Gastroesophageal sphincter (tissue), 4 donors: ENCODE results near the gene HCFC1. TPM values are rescaled to one million over a fixed set of nuclear protein-coding genes. Genes with fewer than 3 reads are reported as not detected.

Experiments
- ATAC-seq: fragments of 150-250 bp; one replicate; pipeline ENCODE4 v1.9.1; 2016; ENCODE audit warnings: mild to moderate bottlenecking, moderate library complexity
- H3K27ac ChIP-seq, 4 donors: fragments of 200-600 bp; sonication (generic) in 3 of 4; 1 replicate in 3 of 4; 2 replicates in 1 of 4; pipeline ENCODE4 v1.5.1; 2016 to 2019
- H3K27me3 ChIP-seq: fragments of 200-600 bp; sonication (generic); one replicate; pipeline ENCODE4 v1.5.1; 2019
- H3K36me3 ChIP-seq, 2 donors: fragments of 200-600 bp; sonication (generic); one replicate each; pipeline ENCODE4 v1.5.1; 2019; ENCODE audit warnings: control low read depth in 1 of 2
- H3K4me1 ChIP-seq, 3 donors: fragments of 200-600 bp; sonication (generic); 1 replicate in 2 of 3; 2 replicates in 1 of 3; pipeline ENCODE4 v1.5.1; 2016 to 2019; ENCODE audit warnings: control low read depth in 2 of 3
- H3K4me3 ChIP-seq, 2 donors: fragments of 200-600 bp; sonication (generic); one replicate each; pipeline ENCODE4 v1.5.1; 2019; ENCODE audit warnings: mild to moderate bottlenecking in 1 of 2, moderate library complexity in 1 of 2
- H3K9me3 ChIP-seq, 3 donors: fragments of 200-600 bp; sonication (generic); one replicate each; pipeline ENCODE4 v1.5.1; 2017 to 2019; ENCODE audit warnings: control low read depth in 2 of 3
- CTCF ChIP-seq, 4 experiments: fragments of 200-600 bp in 2 of 4; fragments of 450-650 bp in 2 of 4; sonication (generic) in 1 of 4; IDR thresholded peaks; one replicate each; pipeline ENCODE4 v1.5.1; 2017 to 2019; ENCODE audit warnings: antibody characterized with exemption in 4 of 4, mild to moderate bottlenecking in 2 of 4, moderate library complexity in 2 of 4
- EP300 ChIP-seq: sonication (generic); formaldehyde crosslinking; IDR thresholded peaks from one replicate; pipeline ENCODE4 v1.6.1; 2017; ENCODE audit warnings: antibody characterized with exemption, mild to moderate bottlenecking
- POLR2A ChIP-seq, 2 donors: fragments of 450-650 bp; IDR thresholded peaks; one replicate each; pipeline ENCODE4 v1.6.1; 2017; ENCODE audit warnings: antibody characterized with exemption in 2 of 2, mild to moderate bottlenecking in 2 of 2, moderate library complexity in 1 of 2
- POLR2AphosphoS5 ChIP-seq: sonication (generic); formaldehyde crosslinking; IDR thresholded peaks from one replicate; pipeline ENCODE4 v1.6.1; 2017; ENCODE audit warnings: antibody characterized with exemption
- WGBS, 2 donors: methylation state at CpG; one replicate each; pipeline ENCODE4 v1.1.5; 2018; ENCODE audit warnings: low coverage in 1 of 2; 5-methylcytosine and 5-hydroxymethylcytosine counted together
- small RNA-seq, 4 donors: library from RNA; depleted of rRNA; stranded (forward); fragments of <200 nt; gene quantifications; one replicate each; pipeline ENCODE3, GENCODE V24; 2016
- total RNA-seq, 4 donors: library from RNA; depleted of rRNA; stranded (reverse); fragments of >200 nt; gene quantifications; one replicate each; pipeline ENCODE4 v1.1.0, GENCODE V29; 2016

HCFC1 gene
- total RNA-seq, 4 donors from 2014 or later: 32.9 to 94.4 (median 43.1) TPM

- no peak for TF ChIP-seq CTCF (IDR thresholded peaks at IDR 0.05)
- TF ChIP-seq POLR2AphosphoS5: no peak
- TF ChIP-seq EP300: no peak
- no peak for TF ChIP-seq POLR2A (IDR thresholded peaks at IDR 0.05)
Observed at GRCh38 chrX:153902385-153902784, 69.2 kb downstream of the HCFC1 start.

GRCh38 chrX:153901753-153902140 is 69.9 kb downstream of the HCFC1 start:
- TF ChIP-seq POLR2AphosphoS5 (no peak), CTCF (IDR thresholded peaks at IDR 0.05) (no peak), EP300 (no peak), POLR2A (IDR thresholded peaks at IDR 0.05) (no peak)
- no peak for ATAC-seq
- Histone ChIP-seq H3K27me3 (no peaks in the 10 kb centered on the region), H3K4me3 (no peak overlapping the region), H3K4me1 (peaks cover 0 to 43% (median 3%) of the 10 kb centered on the region in 3 donors), H3K36me3 (no peaks in the 10 kb centered on the region), H3K9me3 (no peaks in the 10 kb centered on the region), H3K27ac (peak overlapping the region in 2 of 4 donors; percentile 44 to 52)
- WGBS, 2 donors: 63 to 67% methylated on average over 6 to 8 of the region's 8 CpGs

More at GRCh38 chrX:153902385-153902784, 69.2 kb downstream of the HCFC1 start:
- H3K36me3 ChIP-seq: no peaks in the 10 kb centered on the region
- no peaks in the 10 kb centered on the region for H3K27me3 ChIP-seq
- H3K4me1 ChIP-seq: peaks cover 0 to 43% (median 3%) of the 10 kb centered on the region in 3 donors
- no peak for ATAC-seq
- H3K27ac ChIP-seq: no peak overlapping the region
- no peaks in the 10 kb centered on the region for H3K9me3 ChIP-seq
- no peak overlapping the region for H3K4me3 ChIP-seq
- no CpG with 5 or more reads among the region's 10 CpGs for WGBS, 2 donors

- TF ChIP-seq EP300: no peak
- TF ChIP-seq CTCF (IDR thresholded peaks at IDR 0.05): no peak
- Histone ChIP-seq H3K27ac (peak overlapping the region in 2 of 4 donors; percentile 44 to 52), H3K4me1 (peaks cover 0 to 43% (median 3%) of the 10 kb centered on the region in 3 donors), H3K36me3 (no peaks in the 10 kb centered on the region), H3K4me3 (no peak overlapping the region), H3K9me3 (no peaks in the 10 kb centered on the region), H3K27me3 (no peaks in the 10 kb centered on the region)
- ATAC-seq: peak; percentile 80
- WGBS, 2 donors: 32 to 58% methylated on average over 10 to 15 of the region's 26 CpGs
Observed at GRCh38 chrX:153900831-153901752, 70.5 kb downstream of the HCFC1 start.

- H3K36me3 ChIP-seq: no peaks in the 10 kb centered on the region
- no peak overlapping the region for H3K27ac ChIP-seq
- ATAC-seq: no peak
- H3K27me3 ChIP-seq: no peaks in the 10 kb centered on the region
- TF ChIP-seq POLR2A (IDR thresholded peaks at IDR 0.05) (no peak), EP300 (no peak), POLR2AphosphoS5 (no peak), CTCF (IDR thresholded peaks at IDR 0.05) (no peak)
- no peaks in the 10 kb centered on the region for H3K9me3 ChIP-seq
- no peak overlapping the region for H3K4me3 ChIP-seq
- peaks cover 0 to 26% (median 0%) of the 10 kb centered on the region in 3 donors for H3K4me1 ChIP-seq
Observed at GRCh38 chrX:153897899-153898298, 73.7 kb downstream of the HCFC1 start.

Small RNAs within 50 kb of the gene (small RNA-seq; reads per million reads assigned to genes)
- gene MIR3202-1: 0 to 0.13 (median 0) reads per million in 4 donors

Other genes starting within 250 kb of the HCFC1 start
- gene BCAP31, start 247.4 kb downstream of the HCFC1 start, total RNA-seq: 100 to 1,000 TPM in 2 of 4 donors, 10 to 100 TPM in 2; 76.1 to 125 (median 104) TPM
- 10 to 100 TPM; 14.4 to 38.8 (median 22.0) TPM for gene ABCD1, start 247.0 kb downstream of the HCFC1 start, total RNA-seq
- 10 to 100 TPM in 3 of 4 donors, 1 to 10 TPM in 1; 9.2 to 19.2 (median 16.8) TPM for gene PLXNB3, start 207.6 kb downstream of the HCFC1 start, total RNA-seq
- 1 to 10 TPM in 3 of 4 donors, not detected in 1; 3.0 to 4.7 (median 4.4) TPM for gene SRPK3, start 190.8 kb downstream of the HCFC1 start, total RNA-seq
- 100 to 1,000 TPM in 1 of 4 donors, 10 to 100 TPM in 3; 55.5 to 104 (median 59.7) TPM for gene IDH3G, start 177.4 kb downstream of the HCFC1 start, total RNA-seq
- 100 to 1,000 TPM in 2 of 4 donors, 10 to 100 TPM in 2; 75.8 to 126 (median 110) TPM for gene SSR4, start 177.2 kb downstream of the HCFC1 start, total RNA-seq
- 10 to 100 TPM; 10.6 to 48.5 (median 26.4) TPM for gene PDZD4, start 141.3 kb downstream of the HCFC1 start, total RNA-seq
- gene L1CAM, start 85.6 kb downstream of the HCFC1 start, total RNA-seq: 10 to 100 TPM; 16.2 to 53.3 (median 26.7) TPM
- gene AVPR2, start 67.1 kb downstream of the HCFC1 start, total RNA-seq: 1 to 10 TPM in 3 of 4 donors, under 1 TPM in 1; 0.81 to 7.9 (median 3.8) TPM
- gene ARHGAP4, start 45.6 kb downstream of the HCFC1 start, total RNA-seq: 10 to 100 TPM; 10.9 to 26.0 (median 18.1) TPM
- gene NAA10, start 36.8 kb downstream of the HCFC1 start, total RNA-seq: 100 to 1,000 TPM in 1 of 4 donors, 10 to 100 TPM in 3; 68.3 to 103 (median 89.2) TPM
- 10 to 100 TPM in 3 of 4 donors, 1 to 10 TPM in 1; 8.1 to 15.0 (median 12.5) TPM for gene RENBP, start 27.2 kb downstream of the HCFC1 start, total RNA-seq
- 1 to 10 TPM; 1.5 to 9.5 (median 5.4) TPM for gene TMEM187, start 936 bp upstream of the HCFC1 start, total RNA-seq
- 10 to 100 TPM; 33.0 to 84.7 (median 41.6) TPM for gene IRAK1, start 48.1 kb upstream of the HCFC1 start, total RNA-seq
- gene MECP2, start 125.9 kb upstream of the HCFC1 start, total RNA-seq: 10 to 100 TPM; 65.1 to 87.8 (median 82.5) TPM
- gene OPN1LW, start 172.4 kb upstream of the HCFC1 start, total RNA-seq: not detected
- gene OPN1MW, start 210.8 kb upstream of the HCFC1 start, total RNA-seq: not detected
- gene OPN1MW2, start 247.9 kb upstream of the HCFC1 start, total RNA-seq: not detected